NCI-H2171 treated with DMSO at 0.1 percent for 48 hours (cell line): ENCODE measurements around the gene WFS1.

Experiments
- DNase-seq: peaks from one replicate; lab custom pipeline; 2025; lab: John Stamatoyannopoulos, UW

Gene WFS1

GRCh38 chr4:6279582-6280289, 10.1 kb downstream of the WFS1 start:
- no peak for DNase-seq

GRCh38 chr4:6280365-6280996, 10.8 kb downstream of the WFS1 start:
- DNase-seq = no peak

- DNase-seq = no peak
Observed at GRCh38 chr4:6281436-6282313, 12.0 kb downstream of the WFS1 start.

- DNase-seq = no peak
Observed at GRCh38 chr4:6282314-6282771, 12.7 kb downstream of the WFS1 start.

- DNase-seq = no peak
Observed at GRCh38 chr4:6283282-6283681, 13.6 kb downstream of the WFS1 start.

GRCh38 chr4:6287017-6287788, 17.6 kb downstream of the WFS1 start:
- no peak for DNase-seq

GRCh38 chr4:6288342-6288741, 18.7 kb downstream of the WFS1 start:
- no peak for DNase-seq

- DNase-seq = no peak
Observed at GRCh38 chr4:6288871-6289270, 19.2 kb downstream of the WFS1 start.

GRCh38 chr4:6290256-6290655, 20.6 kb downstream of the WFS1 start:
- DNase-seq = no peak

GRCh38 chr4:6290769-6291547, 21.3 kb downstream of the WFS1 start:
- DNase-seq = no peak

- DNase-seq = no peak
Observed at GRCh38 chr4:6291784-6292297, 22.2 kb downstream of the WFS1 start.

- no peak for DNase-seq
Observed at GRCh38 chr4:6292376-6293096, 22.9 kb downstream of the WFS1 start.

GRCh38 chr4:6293097-6293445, 23.4 kb downstream of the WFS1 start:
- DNase-seq = no peak

GRCh38 chr4:6293661-6294060, 24.0 kb downstream of the WFS1 start:
- DNase-seq = no peak

- no peak for DNase-seq
Observed at GRCh38 chr4:6294705-6295421, 25.2 kb downstream of the WFS1 start.

GRCh38 chr4:6295495-6295894, 25.8 kb downstream of the WFS1 start:
- DNase-seq = no peak

GRCh38 chr4:6296026-6296425, 26.4 kb downstream of the WFS1 start:
- no peak for DNase-seq

- no peak for DNase-seq
Observed at GRCh38 chr4:6297266-6297815, 27.7 kb downstream of the WFS1 start.

GRCh38 chr4:6298035-6298434, 28.4 kb downstream of the WFS1 start:
- DNase-seq = no peak
